Loucy (cell line): ENCODE measurements around the gene MYL12B.
"Not testable (repeated sequence)": the region's sequence is repeated elsewhere in the genome, so short reads cannot be mapped to it uniquely, and the experiment has no call there.

Experiments
- CTCF ChIP-seq: fragments of 200-600 bp; sonication (generic); conservative IDR thresholded peaks from 2 replicates; pipeline ENCODE4 v1.5.1; 2014; ENCODE audit warnings: mild to moderate bottlenecking, antibody characterized with exemption, low read length
- EZH2phosphoT487 ChIP-seq: fragments of 200-600 bp; IDR thresholded peaks from 2 replicates; pipeline ENCODE4 v1.6.1; 2018; ENCODE audit warnings: antibody characterized with exemption, mild to moderate bottlenecking, moderate library complexity, borderline replicate concordance

DNA sequence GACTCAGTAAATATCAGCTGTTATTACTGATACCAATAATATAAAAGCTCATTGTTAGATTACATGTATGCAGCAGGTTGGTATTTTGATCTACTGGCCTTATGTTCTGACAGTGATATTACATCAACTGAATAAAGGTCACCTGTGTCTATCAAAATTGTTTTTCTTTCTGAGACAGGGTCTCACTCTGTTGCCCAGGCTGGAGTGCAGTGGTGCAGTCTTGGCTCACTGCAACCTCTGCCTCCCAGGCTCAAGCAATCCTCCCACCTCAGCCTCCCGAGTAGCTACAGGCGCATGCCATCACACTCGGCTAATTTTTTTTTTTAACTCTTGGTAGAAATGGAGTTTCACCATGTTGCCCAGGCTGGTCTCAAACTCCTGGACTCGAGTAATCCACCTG, 41.1 kb upstream of the MYL12B start:
- not testable (repeated sequence) for TF ChIP-seq CTCF, EZH2phosphoT487
